GM10266 (cell line): ENCODE measurements around the gene CDKN2C.
"Not testable (repeated sequence)": the region's sequence is repeated elsewhere in the genome, so short reads cannot be mapped to it uniquely, and the experiment has no call there.

ENCODE experiments used
- DNase-seq: peaks from one replicate; pipeline ENCODE4 v3.0.0; 2012; ENCODE audit errors: extremely low spot score
- CTCF ChIP-seq: IDR thresholded peaks from 2 replicates; pipeline ENCODE4 v1.5.1; 2012; ENCODE audit warnings: mild to moderate bottlenecking, low read depth; ENCODE audit not compliant: control insufficient read depth, insufficient read depth; ENCODE audit errors: missing control alignments

The CDKN2C gene

GRCh38 chr1:50950396-50950795 lies 19.6 kb upstream of the CDKN2C start:
- no peak for TF ChIP-seq CTCF
- no peak for DNase-seq

- not testable (repeated sequence) for DNase-seq
These were observed 17.5 kb upstream of the CDKN2C start for GRCh38 chr1:50952566-50952965.

GRCh38 chr1:50955116-50955515 lies 14.9 kb upstream of the CDKN2C start:
- no peak for TF ChIP-seq CTCF
- DNase-seq = no peak

- DNase-seq = peak; percentile 34
- TF ChIP-seq CTCF = no peak
These were observed 10.6 kb upstream of the CDKN2C start for GRCh38 chr1:50959303-50959912.

- DNase-seq = peak; percentile 98
- no peak for TF ChIP-seq CTCF
These were observed 9.9 kb upstream of the CDKN2C start, which contains the start of gene FAF1 for GRCh38 chr1:50959913-50960844. TSS of gene FAF1 (minus strand) at chr1:50960267. CDS start at chr1:50959811, 456 bp downstream.

- DNase-seq = no peak
- no peak for TF ChIP-seq CTCF
These were observed 5.2 kb upstream of the CDKN2C start for GRCh38 chr1:50964863-50965262.

GRCh38 chr1:50966991-50967390 lies 3.1 kb upstream of the CDKN2C start:
- TF ChIP-seq CTCF = no peak
- DNase-seq = no peak
